Measurements from ENCODE around the gene FAM120A. TPM values are rescaled to one million over a fixed set of nuclear protein-coding genes. Genes with fewer than 3 reads are reported as not detected.

FAM120A gene
- total and polyA plus RNA-seq, 9 of the 15 experiments (the other 6 are each of a cell fraction or from before 2014, with no cell fraction given): 8.7 to 71.0 (median 42.2) TPM

DNA sequence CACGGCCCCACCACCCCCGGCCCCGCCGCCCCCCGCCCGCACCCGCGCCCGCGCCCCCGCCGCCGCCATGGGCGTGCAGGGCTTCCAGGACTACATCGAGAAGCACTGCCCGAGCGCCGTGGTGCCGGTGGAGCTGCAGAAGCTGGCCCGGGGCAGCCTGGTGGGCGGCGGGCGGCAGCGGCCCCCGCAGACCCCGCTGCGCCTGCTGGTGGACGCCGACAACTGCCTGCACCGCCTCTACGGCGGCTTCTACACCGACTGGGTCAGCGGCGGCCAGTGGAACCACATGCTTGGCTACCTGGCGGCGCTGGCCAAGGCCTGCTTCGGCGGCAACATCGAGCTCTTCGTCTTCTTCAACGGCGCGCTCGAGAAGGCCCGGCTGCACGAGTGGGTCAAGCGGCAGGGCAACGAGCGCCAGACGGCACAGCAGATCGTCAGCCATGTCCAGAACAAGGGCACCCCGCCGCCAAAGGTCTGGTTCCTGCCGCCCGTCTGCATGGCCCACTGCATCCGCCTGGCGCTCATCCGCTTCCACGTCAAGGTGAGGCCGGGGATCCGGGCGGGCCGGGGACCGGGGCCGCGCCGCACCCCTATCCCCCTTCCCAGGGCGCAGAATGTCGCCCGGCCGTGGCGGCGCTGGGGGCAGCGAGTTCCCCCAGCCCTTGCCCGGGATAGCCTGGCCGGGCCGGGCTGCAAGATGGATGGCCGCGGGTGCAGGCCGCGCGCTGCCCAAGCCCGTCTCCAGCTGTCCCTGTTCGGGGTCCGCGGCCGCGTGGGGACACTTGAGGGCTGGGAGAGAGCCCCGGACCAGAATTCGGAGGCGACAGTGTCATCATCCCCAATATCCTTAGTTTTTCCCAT lies 594 bp downstream of the FAM120A start (continued):
- TF ChIP-seq ESRRA (IDR thresholded peaks at IDR 0.05; ENCODE audit: borderline replicate concordance, low read depth) (no peak), MCM3 (IDR thresholded peaks at IDR 0.05) (no peak), SLC30A9 (CRISPR knock-in tag; IDR thresholded peaks at IDR 0.05) (no peak), HNRNPK (IDR thresholded peaks at IDR 0.05; ENCODE audit: low read depth, low read length, poor library complexity, severe bottlenecking) (no peak), ZEB2 (IDR thresholded peaks at IDR 0.05) (no peak), POU5F1 (IDR thresholded peaks at IDR 0.05; ENCODE audit: borderline replicate concordance, low read depth, low read length, partially characterized antibody) (no peak), ZBTB2 (IDR thresholded peaks at IDR 0.05) (no peak), ZNF57 (CRISPR knock-in tag; IDR thresholded peaks at IDR 0.05) (no peak), POLR3G (IDR thresholded peaks at IDR 0.05; ENCODE audit: extremely low read depth, insufficient read length, insufficient replicate concordance) (no peak), IFI16 (CRISPR knock-in tag; IDR thresholded peaks at IDR 0.05) (no peak), RFX5 (IDR thresholded peaks at IDR 0.05; ENCODE audit: low read depth, low read length) (no peak), THAP7 (CRISPR knock-in tag; IDR thresholded peaks at IDR 0.05) (no peak), ZNF740 (CRISPR knock-in tag; IDR thresholded peaks at IDR 0.05) (no peak), ZNF740 (tag; IDR thresholded peaks at IDR 0.05) (no peak), KLF16 (IDR thresholded peaks at IDR 0.05) (no peak), PML (IDR thresholded peaks at IDR 0.05; ENCODE audit: low read length) (no peak), HCFC1 (IDR thresholded peaks at IDR 0.05; ENCODE audit: low read depth, low read length) (no peak)
- TF ChIP-seq, protein P1, sequence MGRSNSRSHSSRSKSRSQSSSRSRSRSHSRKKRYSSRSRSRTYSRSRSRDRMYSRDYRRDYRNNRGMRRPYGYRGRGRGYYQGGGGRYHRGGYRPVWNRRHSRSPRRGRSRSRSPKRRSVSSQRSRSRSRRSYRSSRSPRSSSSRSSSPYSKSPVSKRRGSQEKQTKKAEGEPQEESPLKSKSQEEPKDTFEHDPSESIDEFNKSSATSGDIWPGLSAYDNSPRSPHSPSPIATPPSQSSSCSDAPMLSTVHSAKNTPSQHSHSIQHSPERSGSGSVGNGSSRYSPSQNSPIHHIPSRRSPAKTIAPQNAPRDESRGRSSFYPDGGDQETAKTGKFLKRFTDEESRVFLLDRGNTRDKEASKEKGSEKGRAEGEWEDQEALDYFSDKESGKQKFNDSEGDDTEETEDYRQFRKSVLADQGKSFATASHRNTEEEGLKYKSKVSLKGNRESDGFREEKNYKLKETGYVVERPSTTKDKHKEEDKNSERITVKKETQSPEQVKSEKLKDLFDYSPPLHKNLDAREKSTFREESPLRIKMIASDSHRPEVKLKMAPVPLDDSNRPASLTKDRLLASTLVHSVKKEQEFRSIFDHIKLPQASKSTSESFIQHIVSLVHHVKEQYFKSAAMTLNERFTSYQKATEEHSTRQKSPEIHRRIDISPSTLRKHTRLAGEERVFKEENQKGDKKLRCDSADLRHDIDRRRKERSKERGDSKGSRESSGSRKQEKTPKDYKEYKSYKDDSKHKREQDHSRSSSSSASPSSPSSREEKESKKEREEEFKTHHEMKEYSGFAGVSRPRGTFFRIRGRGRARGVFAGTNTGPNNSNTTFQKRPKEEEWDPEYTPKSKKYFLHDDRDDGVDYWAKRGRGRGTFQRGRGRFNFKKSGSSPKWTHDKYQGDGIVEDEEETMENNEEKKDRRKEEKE (IDR thresholded peaks at IDR 0.05; ENCODE audit: borderline replicate concordance in 1 of 2, control insufficient read depth in 1 of 2, low read depth in 2 of 2, low read length in 1 of 2): no peak
- TF ChIP-seq, protein P2, sequence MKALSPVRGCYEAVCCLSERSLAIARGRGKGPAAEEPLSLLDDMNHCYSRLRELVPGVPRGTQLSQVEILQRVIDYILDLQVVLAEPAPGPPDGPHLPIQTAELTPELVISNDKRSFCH (CRISPR knock-in tag; IDR thresholded peaks at IDR 0.05): no peak
- TF ChIP-seq, protein P2 (tag; IDR thresholded peaks at IDR 0.05): no peak
- TF ChIP-seq, protein P3, sequence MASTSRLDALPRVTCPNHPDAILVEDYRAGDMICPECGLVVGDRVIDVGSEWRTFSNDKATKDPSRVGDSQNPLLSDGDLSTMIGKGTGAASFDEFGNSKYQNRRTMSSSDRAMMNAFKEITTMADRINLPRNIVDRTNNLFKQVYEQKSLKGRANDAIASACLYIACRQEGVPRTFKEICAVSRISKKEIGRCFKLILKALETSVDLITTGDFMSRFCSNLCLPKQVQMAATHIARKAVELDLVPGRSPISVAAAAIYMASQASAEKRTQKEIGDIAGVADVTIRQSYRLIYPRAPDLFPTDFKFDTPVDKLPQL (IDR thresholded peaks at IDR 0.05; ENCODE audit: extremely low read depth, insufficient read length): no peak
